ENCODE results near the gene CHD2.

The CHD2 gene

GRCh38 chr15:93019090-93019489 lies 119.0 kb downstream of the CHD2 start:
- TF ChIP-seq FOXP2 (optimal IDR thresholded peaks at IDR 0.05; ENCODE audit: borderline replicate concordance, extremely low read depth, extremely low read length, insufficient read depth) (no peak), REST (IDR thresholded peaks at IDR 0.05; ENCODE audit: insufficient read depth in 1 of 2, low read depth in 2 of 2, low read length in 2 of 2) (no peak), SIN3A (IDR thresholded peaks at IDR 0.05; ENCODE audit: borderline replicate concordance, insufficient read depth, low read length) (no peak), POLR2AphosphoS5 (IDR thresholded peaks at IDR 0.05; ENCODE audit: low read depth, low read length) (no peak), TAF1 (IDR thresholded peaks at IDR 0.05; ENCODE audit: borderline replicate concordance, insufficient read depth, low read length) (no peak)

GRCh38 chr15:93019971-93020370 lies 119.8 kb downstream of the CHD2 start:
- TF ChIP-seq SIN3A (IDR thresholded peaks at IDR 0.05; ENCODE audit: borderline replicate concordance, insufficient read depth, low read length) (no peak), REST (IDR thresholded peaks at IDR 0.05; ENCODE audit: insufficient read depth in 1 of 2, low read depth in 2 of 2, low read length in 2 of 2) (no peak), TAF1 (IDR thresholded peaks at IDR 0.05; ENCODE audit: borderline replicate concordance, insufficient read depth, low read length) (no peak), FOXP2 (optimal IDR thresholded peaks at IDR 0.05; ENCODE audit: borderline replicate concordance, extremely low read depth, extremely low read length, insufficient read depth) (no peak)

- TF ChIP-seq TAF1 (IDR thresholded peaks at IDR 0.05; ENCODE audit: borderline replicate concordance, insufficient read depth, low read length) (no peak), REST (IDR thresholded peaks at IDR 0.05; ENCODE audit: insufficient read depth in 1 of 2, low read depth in 2 of 2, low read length in 2 of 2) (no peak), FOXP2 (optimal IDR thresholded peaks at IDR 0.05; ENCODE audit: borderline replicate concordance, extremely low read depth, extremely low read length, insufficient read depth) (no peak), SIN3A (IDR thresholded peaks at IDR 0.05; ENCODE audit: borderline replicate concordance, insufficient read depth, low read length) (no peak), POLR2AphosphoS5 (IDR thresholded peaks at IDR 0.05; ENCODE audit: low read depth, low read length) (no peak)
Observed at GRCh38 chr15:93020976-93021772, 121.0 kb downstream of the CHD2 start.

GRCh38 chr15:93024293-93024692 lies 124.2 kb downstream of the CHD2 start:
- TF ChIP-seq SIN3A (IDR thresholded peaks at IDR 0.05; ENCODE audit: borderline replicate concordance, insufficient read depth, low read length) (no peak), FOXP2 (optimal IDR thresholded peaks at IDR 0.05; ENCODE audit: borderline replicate concordance, extremely low read depth, extremely low read length, insufficient read depth) (no peak), REST (IDR thresholded peaks at IDR 0.05; ENCODE audit: insufficient read depth in 1 of 2, low read depth in 2 of 2, low read length in 2 of 2) (no peak), TAF1 (IDR thresholded peaks at IDR 0.05; ENCODE audit: borderline replicate concordance, insufficient read depth, low read length) (no peak), POLR2AphosphoS5 (IDR thresholded peaks at IDR 0.05; ENCODE audit: low read depth, low read length) (no peak)

Measured in PFSK-1 (cell line).